Glutamatergic neuron (in vitro differentiated cells): ENCODE data around the gene ZMIZ1. TPM values are rescaled to one million over a fixed set of nuclear protein-coding genes. Genes with fewer than 3 reads are reported as not detected.

Experiments
- DNase-seq: peaks from one replicate; pipeline ENCODE4 v3.0.0; 2022
- H3K27ac Mint-ChIP-seq: one replicate; pipeline ENCODE4 v1.8.0; 2020; ENCODE audit warnings: mild to moderate bottlenecking, mixed read lengths, inconsistent platforms; ENCODE audit not compliant: unreplicated experiment
- H3K27me3 Mint-ChIP-seq: one replicate; pipeline ENCODE4 v1.8.0; 2020; ENCODE audit warnings: mild to moderate bottlenecking, moderate library complexity, mixed read lengths, inconsistent platforms; ENCODE audit not compliant: unreplicated experiment
- H3K36me3 Mint-ChIP-seq: one replicate; pipeline ENCODE4 v1.8.0; 2020; ENCODE audit warnings: mild to moderate bottlenecking, mixed read lengths, inconsistent platforms; ENCODE audit not compliant: unreplicated experiment
- H3K4me1 Mint-ChIP-seq: one replicate; pipeline ENCODE4 v1.8.0; 2020; ENCODE audit warnings: mild to moderate bottlenecking, low read depth, mixed read lengths, inconsistent platforms; ENCODE audit not compliant: unreplicated experiment
- H3K4me3 Mint-ChIP-seq: one replicate; pipeline ENCODE4 v1.8.0; 2020; ENCODE audit warnings: mild to moderate bottlenecking, mixed read lengths, inconsistent platforms; ENCODE audit not compliant: unreplicated experiment
- H3K9me3 Mint-ChIP-seq: one replicate; pipeline ENCODE4 v1.8.0; 2020; ENCODE audit warnings: mild to moderate bottlenecking, moderate library complexity, mixed read lengths, inconsistent platforms; ENCODE audit not compliant: unreplicated experiment
- CTCF ChIP-seq: fragments of 200-600 bp; sonication (generic); IDR thresholded peaks from one replicate; pipeline ENCODE4 v1.5.0; 2021; ENCODE audit not compliant: partially characterized antibody, unreplicated experiment
- total RNA-seq: library from RNA; stranded (reverse); fragmentation: NEBNext Ultra II Directional; extraction: Animal tissue kit (Norgen Biotek cat#: 25700); gene quantifications from one replicate; pipeline ENCODE4 v1.2.1, GENCODE V29; 2021; ENCODE audit not compliant: unreplicated experiment

Gene ZMIZ1
- total RNA-seq, 1 donor from 2014 or later = 230 TPM

- no peak for DNase-seq
- no peak overlapping the region for H3K4me3 Mint-ChIP-seq
- H3K27me3 Mint-ChIP-seq = peaks cover 21% of the 10 kb centered on the region
- H3K4me1 Mint-ChIP-seq = peaks cover 26% of the 10 kb centered on the region
- H3K27ac Mint-ChIP-seq = peak overlapping the region; percentile 36
- H3K9me3 Mint-ChIP-seq = peaks cover 8% of the 10 kb centered on the region
- no peaks in the 10 kb centered on the region for H3K36me3 Mint-ChIP-seq
- no peak for TF ChIP-seq CTCF
Observed at GRCh38 chr10:79123547-79123963, 54.8 kb downstream of the ZMIZ1 start.

GRCh38 chr10:79124066-79124465 is 55.3 kb downstream of the ZMIZ1 start:
- TF ChIP-seq CTCF = no peak
- Mint-ChIP-seq H3K4me1 (peaks cover 30% of the 10 kb centered on the region), H3K9me3 (peaks cover 12% of the 10 kb centered on the region), H3K4me3 (peak overlapping the region; percentile 20), H3K27ac (no peak overlapping the region), H3K36me3 (no peaks in the 10 kb centered on the region), H3K27me3 (peaks cover 21% of the 10 kb centered on the region)
- no peak for DNase-seq

- TF ChIP-seq CTCF = no peak
- DNase-seq = peak; percentile 57
- H3K27ac Mint-ChIP-seq = peak overlapping the region; percentile 76
- H3K36me3 Mint-ChIP-seq = no peaks in the 10 kb centered on the region
- no peak overlapping the region for H3K4me3 Mint-ChIP-seq
- peaks cover 13% of the 10 kb centered on the region for H3K9me3 Mint-ChIP-seq
- H3K4me1 Mint-ChIP-seq = peaks cover 39% of the 10 kb centered on the region
- H3K27me3 Mint-ChIP-seq = peaks cover 20% of the 10 kb centered on the region
Observed at GRCh38 chr10:79125092-79125491, 56.3 kb downstream of the ZMIZ1 start.

- H3K27me3 Mint-ChIP-seq = peaks cover 19% of the 10 kb centered on the region
- no peaks in the 10 kb centered on the region for H3K36me3 Mint-ChIP-seq
- no peak overlapping the region for H3K4me3 Mint-ChIP-seq
- peaks cover 15% of the 10 kb centered on the region for H3K9me3 Mint-ChIP-seq
- no peak for TF ChIP-seq CTCF
- peak overlapping the region; percentile 38 for H3K27ac Mint-ChIP-seq
- peaks cover 54% of the 10 kb centered on the region for H3K4me1 Mint-ChIP-seq
- DNase-seq = no peak
Observed at GRCh38 chr10:79126351-79127080, 57.8 kb downstream of the ZMIZ1 start.

GRCh38 chr10:79127151-79127961 is 58.6 kb downstream of the ZMIZ1 start:
- Mint-ChIP-seq H3K27me3 (peaks cover 19% of the 10 kb centered on the region), H3K4me3 (no peak overlapping the region), H3K9me3 (peaks cover 15% of the 10 kb centered on the region), H3K4me1 (peaks cover 59% of the 10 kb centered on the region), H3K36me3 (no peaks in the 10 kb centered on the region), H3K27ac (peak overlapping the region; percentile 38)
- TF ChIP-seq CTCF = no peak
- DNase-seq = no peak
